Lower lobe of right lung (tissue), 2 donors: ENCODE measurements around the gene MMP23B. TPM values are rescaled to one million over a fixed set of nuclear protein-coding genes. Genes with fewer than 3 reads are reported as not detected.

Experiments
- ATAC-seq, 2 donors: fragments of 200-7000 bp; cut with Tn5 transposase; one replicate each; pipeline ENCODE4 v1.9.1; 2020 to 2022; ENCODE audit warnings: mild to moderate bottlenecking in 2 of 2, moderate library complexity in 2 of 2
- DNase-seq: peaks from one replicate; pipeline ENCODE4 v3.0.0-alpha.2; 2020
- H3K27ac ChIP-seq: fragments of 200-600 bp; one replicate; pipeline ENCODE4 v1.8.0; 2022
- H3K27me3 ChIP-seq: fragments of 200-600 bp; one replicate; pipeline ENCODE4 v1.8.0; 2022; ENCODE audit warnings: low read depth
- H3K36me3 ChIP-seq: fragments of 200-600 bp; one replicate; pipeline ENCODE4 v1.8.0; 2022; ENCODE audit warnings: mild to moderate bottlenecking
- H3K4me1 ChIP-seq: fragments of 200-600 bp; one replicate; pipeline ENCODE4 v1.8.0; 2022
- H3K4me3 ChIP-seq: fragments of 200-600 bp; one replicate; pipeline ENCODE4 v1.8.0; 2022; ENCODE audit warnings: mild to moderate bottlenecking
- H3K9me3 ChIP-seq: fragments of 200-600 bp; one replicate; pipeline ENCODE4 v1.8.0; 2022
- CTCF ChIP-seq: fragments of 200-600 bp; IDR thresholded peaks from one replicate; pipeline ENCODE4 v1.8.0; 2022; ENCODE audit warnings: antibody characterized with exemption, mild to moderate bottlenecking
- intact Hi-C: fragments of 100-400 bp; cut with DNase I; formaldehyde crosslinking; loops from one replicate; pipeline ENCODE4 v1.11.0; 2022
- total RNA-seq: library from RNA; stranded (reverse); fragmentation: NEBNext Ultra II Directional; extraction: Animal tissue kit (Norgen Biotek cat#: 25700); gene quantifications from one replicate; pipeline ENCODE4 v1.2.1, GENCODE V29; 2021
- donor health status: DM: no; HTN: yes; CAD: no; lungs with severe emphysema.

The MMP23B gene
- total RNA-seq, 1 donor from 2014 or later, result 27.2 TPM

GRCh38 chr1:1623181-1623630, 8.8 kb upstream of the MMP23B start:
- Histone ChIP-seq H3K27me3 (no peaks in the 10 kb centered on the region), H3K9me3 (no peaks in the 10 kb centered on the region), H3K36me3 (peaks cover 18% of the 10 kb centered on the region), H3K4me1 (no peaks in the 10 kb centered on the region), H3K4me3 (no peak overlapping the region), H3K27ac (no peak overlapping the region)
- ATAC-seq (no peak), DNase-seq (no peak)
- TF ChIP-seq CTCF, result no peak
- intact Hi-C loops, result no loop called here

GRCh38 chr1:1623631-1624442, 8.1 kb upstream of the MMP23B start:
- no peak overlapping the region for H3K4me3 ChIP-seq
- no peak for TF ChIP-seq CTCF
- H3K27ac ChIP-seq, result no peak overlapping the region
- intact Hi-C loops, result no loop called here
- peak; percentile 46 for DNase-seq
- H3K36me3 ChIP-seq, result peaks cover 14% of the 10 kb centered on the region
- H3K9me3 ChIP-seq, result no peaks in the 10 kb centered on the region
- no peak for ATAC-seq
- H3K27me3 ChIP-seq, result no peaks in the 10 kb centered on the region
- no peaks in the 10 kb centered on the region for H3K4me1 ChIP-seq

- ATAC-seq (no peak), DNase-seq (peak; percentile 46)
- intact Hi-C loops, result no loop called here
- Histone ChIP-seq H3K27me3 (no peaks in the 10 kb centered on the region), H3K9me3 (no peaks in the 10 kb centered on the region), H3K27ac (no peak overlapping the region), H3K4me3 (no peak overlapping the region), H3K4me1 (no peaks in the 10 kb centered on the region), H3K36me3 (peaks cover 14% of the 10 kb centered on the region)
- TF ChIP-seq CTCF, result no peak
Measured at GRCh38 chr1:1624443-1625403, 7.2 kb upstream of the MMP23B start.

- DNase-seq (peak; percentile 37), ATAC-seq (no peak)
- TF ChIP-seq CTCF, result no peak
- intact Hi-C loops, result no loop called here
- Histone ChIP-seq H3K36me3 (peaks cover 14% of the 10 kb centered on the region), H3K4me1 (no peaks in the 10 kb centered on the region), H3K9me3 (no peaks in the 10 kb centered on the region), H3K27me3 (peaks cover 2% of the 10 kb centered on the region), H3K27ac (no peak overlapping the region), H3K4me3 (no peak overlapping the region)
Measured at GRCh38 chr1:1625404-1625775, 6.6 kb upstream of the MMP23B start.

- ATAC-seq (no peak), DNase-seq (no peak)
- H3K27me3 ChIP-seq, result peaks cover 7% of the 10 kb centered on the region
- intact Hi-C loops, result no loop called here
- peaks cover 14% of the 10 kb centered on the region for H3K36me3 ChIP-seq
- TF ChIP-seq CTCF, result no peak
- H3K4me3 ChIP-seq, result no peak overlapping the region
- no peak overlapping the region for H3K27ac ChIP-seq
- H3K4me1 ChIP-seq, result peaks cover 3% of the 10 kb centered on the region
- H3K9me3 ChIP-seq, result no peaks in the 10 kb centered on the region
Measured at GRCh38 chr1:1625824-1626206, 6.2 kb upstream of the MMP23B start.
